PC-3 (cell line): ENCODE results near the gene GRB2. TPM values are rescaled to one million over a fixed set of nuclear protein-coding genes. Genes with fewer than 3 reads are reported as not detected.
"Not testable (repeated sequence)": the region's sequence is repeated elsewhere in the genome, so short reads cannot be mapped to it uniquely, and the experiment has no call there.

Experiments
- ATAC-seq: fragments of 200-7000 bp; cut with Tn5 transposase; 2 replicates; pipeline ENCODE4 v1.9.1; 2020; ENCODE audit warnings: mild to moderate bottlenecking, moderate library complexity
- BruUV-seq: library from RNA; stranded (reverse); fragments of 400-500 nt; replicated peaks from 2 replicates; lab custom pipeline; 2021; lab: Mats Ljungman, UMichigan
- CTCF ChIA-PET: fragments of 300-600 bp; sonication (Branson Sonifier 250); formaldehyde crosslinking; loops from one replicate; lab custom pipeline; 2022; ENCODE audit warnings: antibody characterized with exemption; lab: Charles Lee
- POLR2A ChIA-PET: fragments of 300-600 bp; sonication (Branson Sonifier 250); formaldehyde crosslinking; loops from one replicate; lab custom pipeline; 2022; ENCODE audit warnings: antibody characterized with exemption; ENCODE audit not compliant: unreplicated experiment; lab: Charles Lee
- DNase-seq: peaks from one replicate; pipeline ENCODE4 v3.0.0-alpha.2; 2015
- H2AFZ ChIP-seq: fragments of 300-600 bp; sonication (generic); 2 replicates; pipeline ENCODE4 v1.6.0; 2016; ENCODE audit warnings: antibody characterized with exemption, low read length
- H3F3A ChIP-seq: fragments of 300-600 bp; sonication (generic); one replicate; pipeline ENCODE4 v1.6.0; 2017; ENCODE audit warnings: antibody characterized with exemption, low read length, control low read depth, mild to moderate bottlenecking; ENCODE audit not compliant: unreplicated experiment
- H3K27ac ChIP-seq: fragments of 300-600 bp; sonication (generic); 2 replicates; pipeline ENCODE4 v1.5.1; 2016; ENCODE audit warnings: mild to moderate bottlenecking, low read length
- H3K27me3 ChIP-seq: fragments of 300-600 bp; sonication (generic); 2 replicates; pipeline ENCODE4 v1.6.1; 2016; ENCODE audit warnings: low read length, mixed read lengths
- H3K36me3 ChIP-seq: fragments of 300-600 bp; sonication (generic); 2 replicates; pipeline ENCODE4 v1.6.1; 2016; ENCODE audit warnings: low read depth, mixed run types, low read length, mixed read lengths
- H3K4me1 ChIP-seq: fragments of 300-600 bp; sonication (generic); 2 replicates; pipeline ENCODE4 v1.5.1; 2016; ENCODE audit warnings: low read length; ENCODE audit not compliant: insufficient read depth
- H3K4me2 ChIP-seq: fragments of 300-600 bp; sonication (generic); 2 replicates; pipeline ENCODE4 v1.6.0; 2016; ENCODE audit warnings: low read length
- H3K4me3 ChIP-seq: fragments of 300-600 bp; sonication (generic); 2 replicates; pipeline ENCODE4 v1.5.1; 2016; ENCODE audit warnings: mild to moderate bottlenecking, low read length, mixed read lengths
- H3K79me2 ChIP-seq: fragments of 300-600 bp; sonication (generic); 2 replicates; pipeline ENCODE4 v1.6.1; 2017; ENCODE audit warnings: low read length, mixed read lengths
- H3K9ac ChIP-seq: fragments of 300-600 bp; sonication (generic); 2 replicates; pipeline ENCODE4 v1.6.0; 2016; ENCODE audit warnings: mild to moderate bottlenecking, low read length
- H3K9me2 ChIP-seq: fragments of 300-600 bp; sonication (generic); replicated peaks from 2 replicates; pipeline ENCODE4 v1.6.1; 2016; ENCODE audit warnings: mixed run types, low read length, mixed read lengths
- H3K9me3 ChIP-seq: fragments of 300-600 bp; sonication (generic); 2 replicates; pipeline ENCODE4 v1.6.1; 2016; ENCODE audit warnings: low read length, mixed read lengths
- H4K20me1 ChIP-seq: fragments of 300-600 bp; sonication (generic); 2 replicates; pipeline ENCODE4 v1.6.1; 2016; ENCODE audit warnings: low read length, mixed read lengths
- CTCF ChIP-seq: fragments of 300-600 bp; sonication (generic); conservative IDR thresholded peaks from 2 replicates; pipeline ENCODE4 v1.5.1; 2017; ENCODE audit warnings: antibody characterized with exemption, low read depth, mild to moderate bottlenecking, low read length
- EZH2 ChIP-seq: fragments of 300-600 bp; sonication (generic); IDR thresholded peaks from one replicate; pipeline ENCODE4 v1.6.1; 2017; ENCODE audit warnings: antibody characterized with exemption, mild to moderate bottlenecking, low read length; ENCODE audit not compliant: unreplicated experiment
- EZH2phosphoT487 ChIP-seq: fragments of 300-600 bp; sonication (generic); IDR thresholded peaks from 2 replicates; pipeline ENCODE4 v1.6.1; 2018; ENCODE audit warnings: mild to moderate bottlenecking, antibody characterized with exemption, low read length, borderline replicate concordance
- intact Hi-C: fragments of 100-400 bp; cut with micrococcal nuclease; formaldehyde crosslinking; loops from 2 replicates; pipeline ENCODE4 v1.9.0; 2023
- total RNA-seq: library from RNA; depleted of rRNA; stranded (reverse); fragments of >200 nt; gene quantifications from 2 replicates; pipeline ENCODE4 v1.2.3, GENCODE V29; 2014

Gene GRB2
- total RNA-seq, 1 experiment from 2014 or later = 224 TPM

- no peaks in the 10 kb centered on the region for H3K4me1 ChIP-seq
- H3K9ac ChIP-seq = no peak overlapping the region
- H4K20me1 ChIP-seq = peaks cover 11% of the 10 kb centered on the region
- no peaks in the 10 kb centered on the region for H3K9me2 ChIP-seq
- POLR2A ChIA-PET = interaction anchor here (0.6 to 0.7 kb wide), 2 partner anchors 12 to 474 kb away, joined by 3 read pairs; partner anchors contain the start of gene WBP2
- H3K4me2 ChIP-seq = no peak overlapping the region
- H3F3A ChIP-seq = no peaks in the 10 kb centered on the region
- no peak overlapping the region for H2AFZ ChIP-seq
- no peak for DNase-seq
- intact Hi-C loops = loop anchor here (2.0 kb wide), 2 partner anchors 14 to 16 kb away; no protein-coding TSS in a partner anchor
- H3K27me3 ChIP-seq = no peaks in the 10 kb centered on the region
- BruUV-seq = no TSS peak
- peak; percentile 33; the same call in 1 of the 2 replicates for ATAC-seq
- H3K79me2 ChIP-seq = peaks cover 90% of the 10 kb centered on the region
- H3K4me3 ChIP-seq = no peak overlapping the region
- no peak overlapping the region for H3K27ac ChIP-seq
- CTCF ChIA-PET = interaction anchor here (0.6 to 0.7 kb wide), 2 partner anchors 17 to 111 kb away, joined by 3 read pairs; no protein-coding TSS in a partner anchor
- H3K36me3 ChIP-seq = peaks cover 5% of the 10 kb centered on the region; the same call in 1 of the 2 replicates
- H3K9me3 ChIP-seq = no peaks in the 10 kb centered on the region
- no peak for TF ChIP-seq EZH2phosphoT487
- TF ChIP-seq CTCF = no peak
- no peak for TF ChIP-seq EZH2
Observed at GRCh38 chr17:75380750-75381149, 24.7 kb downstream of the GRB2 start.

GRCh38 chr17:75380315-75380714, 25.2 kb downstream of the GRB2 start:
- ChIA-PET POLR2A (interaction anchor here (0.6 to 0.7 kb wide), 2 partner anchors 13 to 475 kb away, joined by 3 read pairs; partner anchors contain the start of gene WBP2), CTCF (interaction anchor here (0.6 kb wide), 2 partner anchors 16 to 20 kb away, joined by 3 read pairs; no protein-coding TSS in a partner anchor)
- no peaks in the 10 kb centered on the region for H3K9me2 ChIP-seq
- DNase-seq = no peak
- peaks cover 88% of the 10 kb centered on the region for H3K79me2 ChIP-seq
- no peak overlapping the region for H3K9ac ChIP-seq
- peak; percentile 29; the same call in 1 of the 2 replicates for ATAC-seq
- H3K27ac ChIP-seq = no peak overlapping the region
- H3K4me3 ChIP-seq = no peak overlapping the region
- no peaks in the 10 kb centered on the region for H3K9me3 ChIP-seq
- no peaks in the 10 kb centered on the region for H3K27me3 ChIP-seq
- H3K36me3 ChIP-seq = peaks cover 5% of the 10 kb centered on the region; the same call in 1 of the 2 replicates
- no peak overlapping the region for H3K4me2 ChIP-seq
- H3K4me1 ChIP-seq = no peaks in the 10 kb centered on the region
- intact Hi-C loops = loop anchor here (2.0 kb wide), 2 partner anchors 14 to 16 kb away; no protein-coding TSS in a partner anchor
- TF ChIP-seq CTCF (no peak), EZH2 (no peak), EZH2phosphoT487 (no peak)
- no TSS peak for BruUV-seq
- no peak overlapping the region for H2AFZ ChIP-seq
- H4K20me1 ChIP-seq = peaks cover 11% of the 10 kb centered on the region
- H3F3A ChIP-seq = no peaks in the 10 kb centered on the region

- H2AFZ ChIP-seq, H3K4me2 ChIP-seq, H3K4me1 ChIP-seq, DNase-seq, H3K4me3 ChIP-seq, H3K9me2 ChIP-seq, BruUV-seq, H3K27me3 ChIP-seq, intact Hi-C loops, H3K27ac ChIP-seq, H3K9me3 ChIP-seq, H3K9ac ChIP-seq, H3F3A ChIP-seq: not testable (repeated sequence)
- H3K36me3 ChIP-seq = peaks cover 13% of the 10 kb centered on the region; the same call in 1 of the 2 replicates
- ChIA-PET POLR2A (interaction anchor here (0.6 kb wide), 1 partner anchor 446 kb away, joined by 3 read pairs; no protein-coding TSS in a partner anchor), CTCF (interaction anchor here (0.6 to 0.7 kb wide), 2 partner anchors 16 to 19 kb away, joined by 3 read pairs; no protein-coding TSS in a partner anchor)
- peaks cover 88% of the 10 kb centered on the region for H3K79me2 ChIP-seq
- peaks cover 11% of the 10 kb centered on the region for H4K20me1 ChIP-seq
- ATAC-seq = peak; percentile 47
Observed at GRCh38 chr17:75379426-75379825, 26.1 kb downstream of the GRB2 start.
